IPS DF 6.9 (cell line): ENCODE data around the gene PRDX6.
"Not testable (repeated sequence)": the region's sequence is repeated elsewhere in the genome, so short reads cannot be mapped to it uniquely, and the experiment has no call there.

Experiments
- DNase-seq: peaks from one replicate; pipeline ENCODE4 v3.0.0-alpha.2; 2013; ENCODE audit warnings: low read depth, low spot score
- H3K27ac ChIP-seq: one replicate; pipeline ENCODE4 v1.5.1; 2013; ENCODE audit warnings: low read length, control low read depth
- H3K27me3 ChIP-seq: 2 replicates; pipeline ENCODE4 v1.6.1; 2013; ENCODE audit warnings: mild to moderate bottlenecking, low read length; ENCODE audit not compliant: control insufficient read depth, insufficient read depth
- H3K36me3 ChIP-seq: 2 replicates; pipeline ENCODE4 v1.6.1; 2013; ENCODE audit warnings: low read length; ENCODE audit not compliant: control insufficient read depth, insufficient read depth
- H3K4me1 ChIP-seq: 2 replicates; pipeline ENCODE4 v1.6.1; 2013; ENCODE audit warnings: low read length; ENCODE audit not compliant: control insufficient read depth, insufficient read depth
- H3K4me3 ChIP-seq: 2 replicates; pipeline ENCODE4 v1.5.1; 2013; ENCODE audit warnings: mild to moderate bottlenecking, low read length
- H3K9me3 ChIP-seq: 2 replicates; pipeline ENCODE4 v1.6.1; 2013; ENCODE audit warnings: low read length, inconsistent platforms; ENCODE audit not compliant: control insufficient read depth, insufficient read depth
- whole genome bisulfite sequencing: extraction: QIAGEN DNeasy Blood & Tissue Kit; methylation state at CpG from one replicate; pipeline ENCODE4 v1.1.7; 2013; ENCODE audit warnings: mixed read lengths, missing lambda C conversion rate; ENCODE audit not compliant: insufficient read length, insufficient coverage; 5-methylcytosine and 5-hydroxymethylcytosine counted together

Gene PRDX6

DNA sequence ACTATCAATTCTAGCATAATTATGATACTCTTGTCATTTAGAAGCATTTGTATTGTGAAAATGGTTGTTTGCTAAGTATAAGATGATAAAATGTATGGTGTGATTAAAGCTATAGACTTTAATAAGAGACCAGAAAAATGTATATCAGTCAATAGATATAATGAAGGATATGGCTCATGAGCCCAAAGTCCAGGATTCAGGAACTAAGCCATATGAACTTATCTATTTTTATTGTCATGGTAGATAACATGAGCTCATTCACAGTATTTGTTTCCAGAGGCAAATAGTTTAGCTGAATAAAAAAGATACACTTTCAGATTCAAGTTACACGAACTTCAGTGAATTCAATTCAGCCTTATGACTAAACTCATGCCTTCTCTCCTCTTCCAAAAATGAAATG, 32.7 kb downstream of the PRDX6 start:
- Histone ChIP-seq H3K27me3 (no peaks in the 10 kb centered on the region), H3K4me1 (peaks cover 4% of the 10 kb centered on the region; the same call in 1 of the 2 replicates), H3K36me3 (no peaks in the 10 kb centered on the region), H3K9me3 (no peaks in the 10 kb centered on the region), H3K4me3 (no peak overlapping the region), H3K27ac (no peak overlapping the region)
- DNase-seq, result no peak
- WGBS, result no CpG with 5 or more reads among the region's 1 CpG

- no CpG with 5 or more reads among the region's 1 CpG for WGBS
- H3K4me3 ChIP-seq, H3K36me3 ChIP-seq, H3K9me3 ChIP-seq, H3K27me3 ChIP-seq, H3K4me1 ChIP-seq, DNase-seq, H3K27ac ChIP-seq: not testable (repeated sequence)
These were observed 37.4 kb downstream of the PRDX6 start for GRCh38 chr1:173514503-173514902.

DNA sequence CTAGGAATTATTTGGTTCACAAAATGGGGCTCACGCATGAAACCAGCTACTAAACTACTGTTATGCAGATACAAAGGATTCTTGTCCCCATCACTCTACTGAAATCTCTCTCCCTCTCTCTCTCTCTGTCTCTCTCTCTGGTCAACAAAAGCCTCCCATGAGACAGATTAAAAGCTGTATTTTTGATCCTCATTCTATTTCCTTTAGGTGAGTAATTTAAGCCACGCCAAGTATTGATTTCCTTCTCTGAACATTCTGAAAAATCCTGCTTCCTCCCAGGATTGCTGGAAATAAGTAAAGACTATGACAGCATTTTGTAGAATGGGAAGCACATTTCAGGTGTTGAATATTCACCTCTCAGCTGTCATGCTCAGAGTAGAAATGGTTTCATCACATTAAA, 43.7 kb downstream of the PRDX6 start:
- no CpG with 5 or more reads among the region's 2 CpGs for WGBS
- Histone ChIP-seq H3K27me3 (no peaks in the 10 kb centered on the region), H3K27ac (no peak overlapping the region), H3K4me3 (no peak overlapping the region), H3K36me3 (no peaks in the 10 kb centered on the region), H3K9me3 (no peaks in the 10 kb centered on the region), H3K4me1 (no peaks in the 10 kb centered on the region)
- DNase-seq, result no peak

DNA sequence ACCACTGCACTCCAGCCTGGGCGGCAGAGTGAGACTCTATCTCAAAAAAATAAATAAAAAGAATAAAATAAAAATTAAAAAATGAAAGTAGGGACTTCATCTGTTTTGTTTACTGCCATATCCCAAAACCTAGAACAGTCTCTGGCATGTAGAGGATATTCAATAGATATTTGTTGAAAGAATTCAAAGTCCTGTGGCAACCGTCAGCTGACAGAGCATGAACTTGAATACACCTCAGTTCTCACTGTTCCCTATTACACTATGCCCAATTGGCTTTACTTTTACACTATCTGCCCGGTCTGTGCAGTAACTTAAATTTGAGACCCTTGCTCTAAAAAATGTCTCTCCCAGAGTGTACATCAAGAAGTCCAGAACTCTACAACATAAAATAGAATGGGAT, 46.2 kb downstream of the PRDX6 start:
- Histone ChIP-seq H3K36me3 (no peaks in the 10 kb centered on the region), H3K27ac (no peak overlapping the region), H3K9me3 (no peaks in the 10 kb centered on the region), H3K27me3 (no peaks in the 10 kb centered on the region), H3K4me1 (peaks cover 3% of the 10 kb centered on the region), H3K4me3 (no peak overlapping the region)
- WGBS, result no CpG with 5 or more reads among the region's 3 CpGs
- DNase-seq, result no peak

- DNase-seq, result no peak
- WGBS, result no CpG with 5 or more reads among the region's 1 CpG
- Histone ChIP-seq H3K27me3 (no peaks in the 10 kb centered on the region), H3K4me1 (peaks cover 3% of the 10 kb centered on the region), H3K27ac (no peak overlapping the region), H3K36me3 (no peaks in the 10 kb centered on the region), H3K9me3 (no peaks in the 10 kb centered on the region), H3K4me3 (no peak overlapping the region)
These were observed 48.8 kb downstream of the PRDX6 start for GRCh38 chr1:173525926-173526325.

DNA sequence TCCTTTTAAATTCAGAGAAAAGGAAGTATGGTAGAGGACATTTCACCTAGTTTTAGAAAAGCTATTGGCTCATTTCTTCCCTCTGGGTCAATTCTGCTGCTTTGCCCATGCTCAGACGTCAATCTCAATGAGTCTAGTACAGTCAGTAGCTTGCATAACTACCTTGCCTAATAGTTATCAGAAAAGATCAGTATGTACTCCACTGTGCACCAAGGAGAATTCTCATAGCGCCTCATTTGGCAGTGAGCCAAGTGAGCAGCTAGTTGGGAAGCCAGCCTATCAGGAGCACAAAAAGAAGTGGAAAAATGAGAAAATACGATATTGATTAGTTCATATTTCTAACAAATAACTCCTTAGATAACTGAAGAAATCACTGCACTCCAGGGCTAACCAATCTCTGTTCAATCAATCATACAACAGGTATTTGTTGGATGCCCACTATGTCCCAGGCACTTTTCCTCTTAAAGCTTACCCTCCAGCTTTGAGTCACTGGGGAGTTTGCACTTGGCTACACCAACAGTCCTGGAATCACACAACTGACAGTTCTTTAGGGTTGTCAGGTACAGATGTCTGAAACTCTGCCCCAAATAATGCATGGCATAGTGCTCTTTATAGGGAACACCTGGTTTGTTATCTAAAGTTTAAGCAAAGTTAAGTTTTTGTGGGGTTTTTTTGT, 50.2 kb downstream of the PRDX6 start:
- H3K4me3 ChIP-seq, result no peak overlapping the region
- no peak for DNase-seq
- H3K27me3 ChIP-seq, result no peaks in the 10 kb centered on the region
- no peak overlapping the region for H3K27ac ChIP-seq
- WGBS, result no CpG with 5 or more reads among the region's 3 CpGs
- H3K4me1 ChIP-seq, result peaks cover 3% of the 10 kb centered on the region
- H3K36me3 ChIP-seq, result no peaks in the 10 kb centered on the region
- no peaks in the 10 kb centered on the region for H3K9me3 ChIP-seq

- Histone ChIP-seq H3K4me3 (no peak overlapping the region), H3K4me1 (peaks cover 3% of the 10 kb centered on the region), H3K36me3 (no peaks in the 10 kb centered on the region), H3K9me3 (no peaks in the 10 kb centered on the region), H3K27me3 (no peaks in the 10 kb centered on the region), H3K27ac (no peak overlapping the region)
- no peak for DNase-seq
- whole genome bisulfite sequencing, result no CpG with 5 or more reads among the region's 4 CpGs
These were observed 52.0 kb downstream of the PRDX6 start for GRCh38 chr1:173529106-173529505.

- peaks cover 3% of the 10 kb centered on the region for H3K4me1 ChIP-seq
- DNase-seq, result no peak
- no peaks in the 10 kb centered on the region for H3K36me3 ChIP-seq
- no CpG with 5 or more reads among the region's 4 CpGs for WGBS
- no peak overlapping the region for H3K27ac ChIP-seq
- H3K27me3 ChIP-seq, result no peaks in the 10 kb centered on the region
- no peaks in the 10 kb centered on the region for H3K9me3 ChIP-seq
- H3K4me3 ChIP-seq, result no peak overlapping the region
These were observed 53.9 kb downstream of the PRDX6 start for GRCh38 chr1:173530795-173531693.

DNA sequence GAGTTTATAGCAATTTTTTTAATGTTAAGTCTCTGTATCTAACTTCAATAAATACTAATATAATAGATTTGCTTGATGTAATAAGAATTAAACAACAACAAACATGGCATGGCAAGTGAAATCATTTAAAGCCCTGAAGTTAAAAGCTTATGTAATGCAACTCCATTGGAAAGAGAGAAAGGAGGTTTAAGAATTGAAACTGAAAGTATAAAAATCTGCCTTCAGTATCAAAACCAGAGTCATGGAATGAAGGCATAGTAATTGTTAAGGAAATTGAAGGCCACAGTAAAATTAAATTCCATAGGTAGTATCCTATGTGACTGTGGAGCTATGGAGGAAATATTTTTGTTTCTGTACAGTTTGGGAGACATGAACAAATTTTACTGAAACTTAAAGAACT, 55.1 kb downstream of the PRDX6 start:
- Histone ChIP-seq H3K4me1 (peaks cover 3% of the 10 kb centered on the region), H3K4me3 (no peak overlapping the region), H3K9me3 (no peaks in the 10 kb centered on the region), H3K27me3 (no peaks in the 10 kb centered on the region), H3K27ac (no peak overlapping the region), H3K36me3 (no peaks in the 10 kb centered on the region)
- DNase-seq, result no peak

GRCh38 chr1:173536223-173536622, 59.1 kb downstream of the PRDX6 start:
- H3K4me3 ChIP-seq, result no peak overlapping the region
- H3K27me3 ChIP-seq, result no peaks in the 10 kb centered on the region
- no peak overlapping the region for H3K27ac ChIP-seq
- no peak for DNase-seq
- no peaks in the 10 kb centered on the region for H3K4me1 ChIP-seq
- H3K36me3 ChIP-seq, result no peaks in the 10 kb centered on the region
- H3K9me3 ChIP-seq, result no peaks in the 10 kb centered on the region
